Epidermal melanocyte (primary cell): ENCODE data around the gene CPSF2.
A peak's percentile ranks its signal among the peaks of the same experiment; 100 is the strongest.
"Not testable (repeated sequence)": the region's sequence is repeated elsewhere in the genome, so short reads cannot be mapped to it uniquely, and the experiment has no call there.

ENCODE experiments used
- DNase-seq: peaks from one replicate; pipeline ENCODE4 v3.0.0; 2011; ENCODE audit warnings: low spot score; ENCODE audit not compliant: insufficient read length

The CPSF2 gene

DNA sequence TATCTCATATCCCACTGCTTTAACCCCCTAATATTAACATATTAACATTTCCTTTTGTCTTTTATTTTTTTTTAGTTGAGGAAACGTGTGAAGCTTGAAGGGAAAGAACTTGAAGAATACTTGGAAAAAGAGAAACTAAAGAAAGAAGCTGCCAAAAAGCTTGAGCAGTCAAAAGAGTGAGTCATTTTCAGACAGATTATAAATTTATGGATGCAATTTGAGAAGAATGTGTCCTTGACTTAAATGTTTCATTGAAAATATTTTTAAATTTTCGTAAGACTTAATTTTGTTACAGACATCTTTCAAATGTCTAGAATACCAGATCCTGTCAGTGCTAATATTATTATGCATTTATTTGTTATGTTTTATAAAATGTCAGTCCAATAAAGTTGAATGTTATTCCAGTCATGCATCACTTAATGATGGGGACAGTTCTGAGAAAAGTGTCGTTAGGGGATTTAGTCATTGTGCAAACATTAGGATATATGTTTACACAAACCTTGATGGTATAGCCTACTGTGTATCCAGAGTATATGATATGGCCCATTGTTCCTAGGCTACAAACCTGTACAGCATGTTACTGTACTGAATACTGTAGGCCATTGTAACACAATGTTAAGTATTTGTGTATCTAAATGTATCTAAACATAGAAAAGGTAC is 32.6 kb downstream of the CPSF2 start:
- DNase-seq = no peak

DNA sequence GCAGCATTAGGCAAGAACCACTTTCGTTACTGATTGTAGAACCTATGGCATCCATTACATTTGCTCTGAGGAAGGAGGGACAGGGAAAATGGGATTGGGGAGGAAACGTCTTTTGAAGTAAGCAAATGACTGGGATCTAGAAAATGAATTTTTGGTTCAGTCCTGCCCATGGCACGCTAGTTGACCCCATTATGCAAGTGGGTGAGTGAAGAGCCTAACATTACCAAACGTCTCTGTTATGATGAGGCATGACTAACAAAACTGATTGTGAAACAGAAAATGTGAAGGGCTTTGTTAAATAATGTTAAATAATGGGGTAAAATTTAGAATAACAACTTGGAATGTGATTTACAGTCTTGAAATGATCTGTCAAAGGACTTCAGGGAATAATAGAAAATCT is 38.9 kb downstream of the CPSF2 start:
- DNase-seq = no peak

DNA sequence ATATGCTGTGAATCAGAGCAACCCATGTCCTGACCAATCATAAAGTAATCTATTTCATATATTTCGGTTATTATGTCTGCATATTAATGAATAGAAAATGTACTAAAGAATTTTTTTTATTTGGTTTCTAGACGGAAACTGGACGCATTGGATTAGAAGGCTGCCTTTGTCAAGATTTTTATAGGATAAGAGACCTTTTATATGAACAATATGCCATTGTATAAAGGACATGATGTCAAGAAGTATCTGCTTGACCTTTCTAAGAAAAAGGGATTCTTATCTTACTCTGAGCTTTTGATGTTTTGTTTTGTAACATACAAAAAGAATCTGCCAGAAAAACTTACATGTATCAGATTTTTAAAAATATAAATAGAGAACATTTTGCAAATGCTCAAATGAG is 39.8 kb downstream of the CPSF2 start:
- peak; percentile 17 for DNase-seq

DNA sequence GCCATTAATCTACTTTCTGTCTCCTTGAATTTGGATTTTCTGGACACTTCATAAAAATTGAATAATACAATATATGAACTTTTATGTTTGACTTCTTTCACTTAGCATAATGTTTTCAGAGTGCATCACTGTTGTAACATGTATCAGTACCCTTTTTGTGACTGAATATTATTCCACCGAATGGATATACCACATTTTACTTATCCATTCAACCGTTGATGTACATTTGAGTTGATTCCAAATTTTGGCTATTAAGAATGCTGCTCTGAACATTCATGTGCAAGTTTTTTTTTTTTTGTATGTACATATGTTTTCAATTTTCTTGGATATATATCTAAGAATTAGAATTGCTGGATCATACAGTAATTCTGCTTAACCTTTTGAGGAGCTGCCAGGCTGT is 43.2 kb downstream of the CPSF2 start:
- no peak for DNase-seq

DNA sequence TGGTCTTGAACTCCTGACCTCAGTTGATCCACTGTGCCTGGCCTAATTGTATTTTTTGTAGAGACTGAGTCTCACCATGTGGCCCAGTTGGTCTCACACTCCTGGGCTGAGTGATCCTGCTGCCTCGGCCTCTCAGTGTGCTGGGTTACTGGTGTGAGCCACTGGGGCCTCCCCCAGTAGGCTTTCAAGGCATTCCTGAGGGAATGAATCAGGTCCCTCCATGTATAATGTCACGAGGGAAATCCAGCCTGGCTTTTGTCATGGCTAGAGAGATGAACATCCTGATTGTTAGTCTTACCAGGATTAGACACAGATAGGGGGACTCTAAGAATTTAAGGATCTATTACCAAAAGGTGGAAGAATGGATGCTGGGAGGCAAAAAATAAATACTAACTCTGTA is 51.9 kb downstream of the CPSF2 start:
- no peak for DNase-seq

DNA sequence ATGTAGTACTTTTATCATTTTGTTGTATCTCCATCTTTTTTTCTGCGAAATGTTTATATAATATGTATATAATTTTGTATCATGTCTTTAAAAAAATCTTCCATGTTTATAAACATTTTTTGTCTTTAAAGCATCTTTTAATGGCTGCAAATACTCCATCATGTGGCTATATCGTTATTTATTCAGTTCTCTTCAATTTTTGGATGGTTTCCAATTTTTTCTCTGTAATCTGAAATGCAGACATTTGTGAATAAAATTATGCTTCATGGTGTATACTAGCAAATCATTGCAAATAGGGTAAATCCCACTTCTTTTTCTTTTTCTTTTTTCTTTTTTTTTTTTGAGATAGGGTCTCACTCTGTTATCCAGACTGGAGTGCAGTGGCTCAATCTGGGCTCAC is 54.0 kb downstream of the CPSF2 start:
- no peak for DNase-seq

DNA sequence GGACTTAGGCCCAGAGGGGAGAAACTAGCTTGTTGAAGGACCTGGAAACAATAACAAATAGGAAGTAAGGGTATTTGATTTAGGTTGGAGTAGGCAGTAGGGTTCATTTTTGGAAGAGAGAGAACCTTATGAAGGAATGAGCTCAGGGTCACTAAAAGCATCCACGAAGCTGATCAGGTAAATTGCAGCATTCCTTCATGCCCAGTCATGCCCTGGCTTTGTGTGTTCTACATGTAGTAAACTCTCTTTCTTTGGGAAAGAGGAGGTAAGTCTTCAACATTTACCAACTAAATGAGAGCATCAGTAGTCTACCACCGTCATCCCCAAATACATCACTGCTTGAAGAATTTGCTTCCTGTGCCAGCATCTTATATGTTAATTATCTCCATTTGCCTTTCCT is 54.7 kb downstream of the CPSF2 start:
- DNase-seq = no peak

DNA sequence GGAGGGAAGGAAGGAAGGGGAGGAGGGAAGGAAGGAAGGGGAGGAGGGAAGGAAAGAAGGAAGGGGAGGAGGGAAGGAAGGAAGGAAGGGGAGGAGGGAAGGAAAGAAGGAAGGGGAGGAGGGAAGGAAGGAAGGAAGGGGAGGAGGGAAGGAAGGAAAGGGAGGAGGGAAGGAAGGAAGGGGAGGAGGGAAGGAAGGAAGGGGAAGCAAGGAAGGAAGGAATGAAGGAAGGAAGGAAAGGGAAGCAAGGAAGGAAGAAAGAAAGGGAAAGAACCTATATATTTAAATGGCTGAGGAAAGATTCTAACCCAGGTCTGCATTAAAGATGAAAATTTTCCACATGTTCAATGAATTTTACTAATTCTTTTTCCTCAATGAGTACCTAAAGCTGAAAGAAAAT is 57.4 kb downstream of the CPSF2 start:
- DNase-seq = not testable (repeated sequence)

DNA sequence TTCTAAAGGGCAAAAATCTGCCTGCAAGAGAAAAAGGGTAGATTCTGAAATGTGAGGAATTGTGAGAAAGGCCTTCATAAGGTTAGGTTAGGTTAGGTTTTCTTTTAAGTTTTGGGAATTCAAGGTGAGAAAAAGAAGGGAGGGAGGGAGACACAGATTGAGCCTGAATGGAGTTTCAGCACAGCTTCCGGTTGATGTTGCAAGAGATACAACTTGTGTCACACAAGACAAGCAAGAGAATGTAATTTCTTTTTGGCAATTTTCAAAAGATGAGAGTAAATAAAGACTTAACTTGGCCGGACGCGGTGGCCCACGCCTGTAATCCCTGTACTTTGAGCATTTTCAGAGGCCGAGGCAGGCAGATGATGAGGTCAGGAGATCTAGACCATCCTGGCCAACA is 63.8 kb downstream of the CPSF2 start:
- no peak for DNase-seq

DNA sequence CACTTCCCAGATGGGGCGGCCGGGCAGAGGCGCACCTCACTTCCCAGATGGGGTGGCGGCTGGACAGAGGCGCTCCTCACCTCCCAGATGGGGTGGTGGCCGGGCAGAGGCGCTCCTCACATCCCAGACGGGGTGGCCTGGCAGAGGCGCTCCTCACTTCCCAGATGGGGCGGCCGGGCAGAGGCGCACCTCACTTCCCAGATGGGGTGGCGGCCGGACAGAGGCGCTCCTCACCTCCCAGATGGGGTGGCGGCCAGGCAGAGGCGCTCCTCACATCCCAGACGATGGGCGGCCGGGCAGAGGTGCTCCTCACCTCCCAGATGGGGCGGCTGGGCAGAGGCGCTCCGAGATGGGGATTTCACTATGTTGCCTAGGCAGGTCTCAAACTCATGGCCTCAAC is 65.8 kb downstream of the CPSF2 start:
- not testable (repeated sequence) for DNase-seq

DNA sequence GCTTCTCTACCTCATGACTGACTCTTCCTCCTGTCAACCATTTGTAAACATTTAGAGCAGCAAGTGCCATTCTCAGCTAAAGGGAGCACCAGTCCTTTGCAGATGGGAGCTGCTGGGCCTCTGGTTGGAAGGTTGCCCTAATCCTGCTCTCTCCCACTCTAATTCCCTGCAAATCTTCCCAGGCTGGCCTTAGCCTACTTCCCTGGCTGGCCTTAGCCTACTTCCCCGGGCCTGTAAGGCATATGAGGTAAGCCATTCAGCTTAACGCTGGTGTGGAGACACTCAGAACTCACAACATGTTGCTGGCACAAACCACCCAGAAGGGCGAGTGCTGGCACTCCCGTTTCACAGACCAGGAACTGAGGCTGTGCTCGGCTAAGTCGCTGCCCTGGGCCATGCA is 69.0 kb downstream of the CPSF2 start:
- no peak for DNase-seq

DNA sequence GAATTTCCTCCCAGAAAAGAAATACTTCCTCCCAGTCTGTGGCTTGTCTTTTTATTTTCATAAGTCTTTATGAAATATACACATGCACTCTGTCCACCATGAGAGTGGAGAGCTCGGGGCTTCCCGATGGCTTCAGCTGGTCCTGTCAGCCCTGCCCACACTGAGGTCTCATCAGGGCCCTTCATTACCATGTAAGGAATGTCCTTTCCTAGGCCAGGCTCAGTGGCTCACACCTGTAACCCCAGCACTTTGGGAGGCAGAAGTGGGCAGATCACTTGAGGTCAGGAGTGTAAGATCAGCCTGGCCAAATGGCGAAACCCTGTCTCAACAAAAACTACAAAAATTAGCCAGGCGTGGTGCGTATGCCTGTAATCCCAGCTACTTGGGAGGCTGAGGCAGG is 77.0 kb downstream of the CPSF2 start:
- DNase-seq = no peak

DNA sequence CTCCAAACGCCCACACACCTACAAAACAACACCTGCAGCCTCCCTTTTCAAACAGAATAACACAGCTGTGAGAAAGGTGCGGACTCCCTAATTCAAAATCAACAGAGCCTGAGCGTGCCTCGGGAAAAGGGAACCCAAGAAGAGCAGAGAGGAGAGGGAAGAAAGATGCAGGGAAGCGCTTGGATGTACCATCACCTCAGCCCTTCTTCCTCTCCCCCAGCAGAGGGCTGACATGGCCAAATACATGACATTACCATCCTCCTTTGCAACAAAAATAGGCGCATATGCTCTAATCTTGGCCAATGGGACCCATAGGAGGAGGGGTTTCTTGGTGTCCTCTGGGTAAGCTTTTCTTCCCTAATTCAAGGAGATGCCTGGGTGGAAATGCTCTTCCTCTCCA is 78.0 kb downstream of the CPSF2 start:
- no peak for DNase-seq

DNA sequence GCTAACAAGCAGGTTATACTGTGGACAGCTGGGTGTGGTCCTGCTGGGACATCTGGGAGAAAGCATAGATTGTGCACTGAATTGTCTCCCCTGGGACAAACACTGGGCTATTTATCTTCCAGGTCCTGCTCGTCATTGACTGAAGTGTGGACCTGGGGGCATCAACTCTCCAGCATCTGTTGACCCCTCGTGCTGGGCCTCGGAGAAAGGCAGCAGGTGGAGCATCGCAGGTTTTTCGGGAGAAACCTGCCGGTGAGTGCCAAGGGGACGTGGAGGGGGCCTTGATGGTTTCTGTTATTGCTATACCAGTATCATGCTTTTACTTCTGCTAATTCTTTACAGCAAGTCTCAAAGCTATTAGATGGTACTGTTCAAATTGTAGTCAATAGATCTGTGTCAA is 81.3 kb downstream of the CPSF2 start:
- DNase-seq = no peak

DNA sequence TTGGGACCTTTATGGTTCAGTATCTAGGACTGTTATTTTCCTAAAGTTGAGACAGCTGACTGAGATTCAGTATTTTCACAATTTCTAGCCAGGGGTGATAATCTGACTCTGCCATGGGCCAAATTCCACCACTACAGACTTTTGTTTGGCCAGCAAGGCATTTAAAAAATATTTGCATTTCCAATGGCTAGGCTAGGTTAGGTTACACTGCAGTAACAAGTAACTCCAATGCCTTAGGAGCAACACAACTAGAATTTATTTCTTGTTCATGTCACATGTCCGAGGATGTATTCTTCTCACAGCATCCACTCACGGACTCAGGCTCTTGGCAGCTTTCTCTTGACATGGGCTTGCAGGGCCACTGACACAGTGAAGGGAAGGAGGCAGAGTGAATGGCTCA is 83.0 kb downstream of the CPSF2 start:
- DNase-seq = no peak

DNA sequence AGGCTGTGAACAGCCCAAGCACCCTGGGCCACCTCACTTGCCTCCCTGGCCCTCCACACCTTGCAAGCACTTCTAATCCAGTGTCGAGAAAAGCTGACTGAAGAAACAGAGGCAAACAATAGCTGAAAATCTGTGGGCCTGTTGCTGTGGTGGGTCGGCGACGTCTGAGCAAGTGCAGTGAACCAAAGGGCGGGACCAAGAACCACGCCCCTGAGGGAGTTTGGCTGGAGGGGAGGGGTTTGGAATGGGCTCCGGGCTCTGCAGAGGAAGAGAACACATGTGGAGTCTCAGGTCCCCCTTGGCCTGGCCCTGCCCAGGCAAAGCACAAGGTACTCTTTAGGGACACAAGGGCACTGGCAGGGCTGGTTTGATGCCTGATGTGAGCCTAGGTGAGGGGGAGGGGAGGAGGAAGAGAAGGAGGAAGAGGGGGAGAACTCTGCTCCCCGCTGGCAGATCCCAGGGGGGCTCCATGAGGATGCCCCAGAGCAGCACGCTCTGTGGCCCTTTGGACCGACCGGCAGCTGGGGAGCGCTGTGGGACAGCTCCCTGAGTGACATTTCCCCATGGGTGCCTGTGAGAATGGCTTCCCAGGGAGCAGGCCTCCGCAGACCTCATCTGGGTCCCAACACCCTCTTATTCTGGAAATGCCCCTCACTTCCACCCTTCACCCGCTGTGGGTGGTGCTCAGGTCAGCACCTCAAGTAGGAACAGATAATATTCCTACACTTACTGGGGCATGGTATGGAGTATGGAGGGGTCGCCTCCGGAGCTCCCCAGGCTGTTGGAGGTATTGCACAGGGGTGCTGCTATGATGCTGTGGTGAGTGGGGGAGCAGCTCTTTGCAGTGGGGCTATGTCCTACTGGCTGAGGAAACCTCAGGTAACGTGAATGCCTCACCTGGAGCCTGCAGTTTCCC is 85.5 kb downstream of the CPSF2 start:
- DNase-seq = no peak

DNA sequence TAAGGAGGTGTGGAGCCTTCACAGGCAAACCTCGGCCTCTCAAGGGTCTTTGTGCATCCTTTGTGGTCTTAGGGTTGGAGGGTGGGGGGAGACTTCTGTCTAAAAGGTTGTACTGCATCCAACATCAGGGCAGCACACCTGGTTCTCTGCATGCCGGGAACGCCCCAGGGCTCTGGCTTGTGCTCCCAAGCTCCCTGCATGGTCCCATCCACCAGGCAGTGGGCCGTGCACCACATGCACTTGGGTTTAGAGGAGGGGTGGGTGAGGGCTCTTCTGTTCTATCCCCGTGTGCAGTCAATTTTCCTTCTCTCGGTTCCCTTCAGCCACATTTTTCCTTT is 86.1 kb downstream of the CPSF2 start:
- no peak for DNase-seq

DNA sequence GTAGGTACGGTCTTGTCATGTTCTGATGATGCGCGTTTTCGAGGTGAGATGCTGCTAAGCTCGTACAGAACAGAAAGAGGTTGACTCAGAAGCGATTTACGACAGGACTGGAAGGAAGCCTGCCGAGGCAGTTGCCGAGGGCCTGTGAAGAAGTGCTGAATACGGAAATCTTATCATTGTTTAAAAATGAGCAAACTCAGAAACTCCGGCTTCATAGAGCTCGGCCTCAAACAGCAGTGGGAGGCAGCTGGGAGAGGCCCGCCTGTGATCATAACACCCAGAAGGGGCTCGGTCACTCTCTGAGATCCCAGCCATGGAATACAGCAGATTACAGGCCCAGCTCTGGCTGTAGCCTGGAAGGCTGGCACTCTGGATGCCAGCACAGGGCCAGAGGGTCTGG is 87.4 kb downstream of the CPSF2 start:
- DNase-seq = no peak

DNA sequence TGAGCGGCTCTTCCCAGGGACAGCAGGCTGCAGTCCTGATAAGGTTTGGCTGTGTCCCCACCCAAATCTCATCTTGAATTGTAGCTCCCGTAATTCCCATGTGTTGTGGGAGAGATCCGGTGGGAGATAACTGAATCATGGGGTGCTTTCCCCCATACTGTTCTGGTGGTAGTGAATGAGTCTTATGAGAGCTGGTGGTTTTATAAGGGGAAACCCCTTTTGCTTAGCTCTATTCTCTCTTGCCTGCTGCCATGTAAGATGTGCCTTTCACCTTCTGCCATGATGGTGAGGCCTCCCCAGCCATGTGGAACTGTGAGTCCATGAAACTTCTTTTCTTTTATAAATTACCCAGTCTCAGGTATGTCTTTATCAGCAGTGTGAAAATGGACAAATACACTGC is 91.4 kb downstream of the CPSF2 start:
- DNase-seq = not testable (repeated sequence)

DNA sequence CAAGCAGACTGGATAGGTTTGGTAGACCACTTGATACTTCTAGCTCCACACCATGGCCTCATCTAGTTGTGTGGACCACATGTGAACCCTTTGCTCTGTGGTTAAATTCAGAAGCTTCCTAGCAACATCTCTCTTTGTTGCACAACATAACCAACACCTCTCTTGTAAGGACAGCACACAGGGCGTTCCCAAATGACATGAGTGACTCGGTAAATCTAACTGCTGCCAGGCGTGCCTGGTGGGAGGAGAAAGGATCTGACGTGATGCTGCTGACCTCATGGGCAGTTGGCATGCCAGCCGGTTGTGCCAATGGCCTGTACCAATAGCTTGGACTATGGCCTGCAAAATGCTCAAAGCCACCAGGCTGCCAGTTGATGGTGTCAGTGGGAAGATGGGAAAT is 93.8 kb downstream of the CPSF2 start:
- no peak for DNase-seq

DNA sequence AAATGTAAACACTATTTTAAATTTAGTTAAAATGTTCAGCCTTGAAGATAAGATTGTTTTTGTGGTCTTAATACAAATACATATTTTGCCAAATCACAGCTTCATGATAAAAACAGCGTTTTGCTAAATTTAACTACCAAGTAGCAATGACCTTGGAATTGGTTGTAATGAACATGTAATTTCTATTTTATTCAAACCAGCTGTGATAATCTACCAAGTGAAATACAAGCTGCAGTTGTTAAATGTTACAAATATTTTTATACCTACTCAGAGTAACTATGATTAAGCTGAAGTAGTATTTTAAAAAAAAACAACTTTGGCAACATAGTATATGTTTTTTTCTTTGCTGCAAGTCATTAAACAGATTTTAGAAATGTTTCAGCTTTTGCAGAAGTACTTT is 96.2 kb downstream of the CPSF2 start:
- no peak for DNase-seq
